ENCODE results near the gene THRB.

The THRB gene

DNA sequence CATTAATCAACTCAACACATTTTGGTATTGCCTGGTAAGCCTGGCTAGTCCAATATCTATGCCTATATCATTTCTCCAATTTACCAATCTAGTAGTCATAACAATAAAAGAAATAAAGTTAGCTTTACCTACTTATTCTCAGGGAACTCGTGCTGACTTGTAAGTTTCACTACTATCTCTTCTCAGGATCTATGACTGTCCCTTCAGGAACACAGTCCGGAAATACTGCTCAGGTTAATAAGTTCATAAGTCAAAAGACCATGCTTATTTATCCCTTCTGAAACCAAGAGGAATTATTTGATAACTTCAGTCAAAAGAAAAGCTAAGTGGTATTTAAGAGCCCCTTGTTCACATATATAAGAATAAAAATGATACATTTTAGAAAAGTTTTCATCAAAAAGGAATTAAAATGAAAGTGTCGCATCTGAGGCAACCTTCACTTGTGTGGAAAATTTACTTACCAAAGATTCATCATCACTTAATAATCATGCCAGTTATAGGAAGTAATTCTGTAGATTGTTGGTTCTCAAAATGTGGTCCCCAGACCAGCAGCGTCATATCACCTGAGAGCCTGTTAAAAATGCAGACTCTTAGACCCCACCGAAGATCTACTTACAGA is 15.5 kb upstream of the THRB start:
- TF ChIP-seq EZH2phosphoT487 (IDR thresholded peaks at IDR 0.05; ENCODE audit: borderline replicate concordance), result no peak
- TF ChIP-seq, protein P1, sequence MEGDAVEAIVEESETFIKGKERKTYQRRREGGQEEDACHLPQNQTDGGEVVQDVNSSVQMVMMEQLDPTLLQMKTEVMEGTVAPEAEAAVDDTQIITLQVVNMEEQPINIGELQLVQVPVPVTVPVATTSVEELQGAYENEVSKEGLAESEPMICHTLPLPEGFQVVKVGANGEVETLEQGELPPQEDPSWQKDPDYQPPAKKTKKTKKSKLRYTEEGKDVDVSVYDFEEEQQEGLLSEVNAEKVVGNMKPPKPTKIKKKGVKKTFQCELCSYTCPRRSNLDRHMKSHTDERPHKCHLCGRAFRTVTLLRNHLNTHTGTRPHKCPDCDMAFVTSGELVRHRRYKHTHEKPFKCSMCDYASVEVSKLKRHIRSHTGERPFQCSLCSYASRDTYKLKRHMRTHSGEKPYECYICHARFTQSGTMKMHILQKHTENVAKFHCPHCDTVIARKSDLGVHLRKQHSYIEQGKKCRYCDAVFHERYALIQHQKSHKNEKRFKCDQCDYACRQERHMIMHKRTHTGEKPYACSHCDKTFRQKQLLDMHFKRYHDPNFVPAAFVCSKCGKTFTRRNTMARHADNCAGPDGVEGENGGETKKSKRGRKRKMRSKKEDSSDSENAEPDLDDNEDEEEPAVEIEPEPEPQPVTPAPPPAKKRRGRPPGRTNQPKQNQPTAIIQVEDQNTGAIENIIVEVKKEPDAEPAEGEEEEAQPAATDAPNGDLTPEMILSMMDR (conservative IDR thresholded peaks at IDR 0.05; ENCODE audit: low read length), result no peak
- no peaks in the 10 kb centered on the region for H3K27me3 ChIP-seq (ENCODE audit: insufficient read depth, low read length, poor library complexity, severe bottlenecking)
- no peaks in the 10 kb centered on the region for H4K20me1 ChIP-seq (ENCODE audit: insufficient read depth, low read length, poor library complexity, severe bottlenecking)
- no peaks in the 10 kb centered on the region for H3K79me2 ChIP-seq (ENCODE audit: insufficient read depth, low read length)
- H3K9ac ChIP-seq (ENCODE audit: low read depth, low read length, poor library complexity, severe bottlenecking), result no peak overlapping the region
- no peak overlapping the region for H3K4me2 ChIP-seq (ENCODE audit: low read depth, low read length, poor library complexity, severe bottlenecking)
- no peak overlapping the region for H3K4me3 ChIP-seq (ENCODE audit: low read length, poor library complexity, severe bottlenecking)
- no peaks in the 10 kb centered on the region for H3K9me2 ChIP-seq (replicated peaks; ENCODE audit: low read depth, low read length)
- no peaks in the 10 kb centered on the region for H3K9me3 ChIP-seq (ENCODE audit: insufficient read depth, low read depth, low read length)
- no peak overlapping the region for H2AFZ ChIP-seq (ENCODE audit: low read length)
- no peaks in the 10 kb centered on the region for H3K36me3 ChIP-seq (ENCODE audit: insufficient read depth, low read length)
- H3F3A ChIP-seq (ENCODE audit: low read depth), result no peaks in the 10 kb centered on the region
- no peaks in the 10 kb centered on the region for H3K4me1 ChIP-seq (ENCODE audit: insufficient read depth, low read length, poor library complexity, severe bottlenecking)

DNA sequence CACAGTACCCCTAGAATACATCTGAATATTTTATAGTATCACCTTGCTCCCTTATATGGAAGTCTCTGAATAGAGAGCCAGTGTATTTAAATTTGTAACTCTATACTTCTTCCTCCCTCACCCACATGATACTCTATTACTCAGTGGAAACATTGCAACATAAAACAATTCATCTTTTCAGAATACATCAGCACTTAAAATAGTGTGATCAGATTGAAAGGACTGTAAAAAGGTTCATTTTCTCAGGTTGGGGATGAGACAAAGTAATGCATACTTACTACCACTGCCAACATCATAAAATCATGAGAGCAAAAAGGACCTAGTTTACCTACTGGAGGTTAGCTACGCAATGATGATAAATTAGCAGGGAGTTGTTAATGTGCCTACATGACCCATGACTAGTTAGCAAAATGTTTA is 13.8 kb upstream of the THRB start:
- Histone ChIP-seq H3K27me3 (ENCODE audit: insufficient read depth, low read length, poor library complexity, severe bottlenecking) (no peaks in the 10 kb centered on the region), H3K9me2 (replicated peaks; ENCODE audit: low read depth, low read length) (no peaks in the 10 kb centered on the region), H3K4me3 (ENCODE audit: low read length, poor library complexity, severe bottlenecking) (no peak overlapping the region), H3K9me3 (ENCODE audit: insufficient read depth, low read depth, low read length) (no peaks in the 10 kb centered on the region), H3K79me2 (ENCODE audit: insufficient read depth, low read length) (no peaks in the 10 kb centered on the region), H2AFZ (ENCODE audit: low read length) (no peak overlapping the region), H3K9ac (ENCODE audit: low read depth, low read length, poor library complexity, severe bottlenecking) (no peak overlapping the region), H3K4me2 (ENCODE audit: low read depth, low read length, poor library complexity, severe bottlenecking) (no peak overlapping the region), H3K4me1 (ENCODE audit: insufficient read depth, low read length, poor library complexity, severe bottlenecking) (no peaks in the 10 kb centered on the region), H3K36me3 (ENCODE audit: insufficient read depth, low read length) (no peaks in the 10 kb centered on the region), H3F3A (ENCODE audit: low read depth) (no peaks in the 10 kb centered on the region), H4K20me1 (ENCODE audit: insufficient read depth, low read length, poor library complexity, severe bottlenecking) (no peaks in the 10 kb centered on the region)
- no peak for TF ChIP-seq EZH2phosphoT487 (IDR thresholded peaks at IDR 0.05; ENCODE audit: borderline replicate concordance)
- TF ChIP-seq, protein P1 (conservative IDR thresholded peaks at IDR 0.05; ENCODE audit: low read length), result no peak

DNA sequence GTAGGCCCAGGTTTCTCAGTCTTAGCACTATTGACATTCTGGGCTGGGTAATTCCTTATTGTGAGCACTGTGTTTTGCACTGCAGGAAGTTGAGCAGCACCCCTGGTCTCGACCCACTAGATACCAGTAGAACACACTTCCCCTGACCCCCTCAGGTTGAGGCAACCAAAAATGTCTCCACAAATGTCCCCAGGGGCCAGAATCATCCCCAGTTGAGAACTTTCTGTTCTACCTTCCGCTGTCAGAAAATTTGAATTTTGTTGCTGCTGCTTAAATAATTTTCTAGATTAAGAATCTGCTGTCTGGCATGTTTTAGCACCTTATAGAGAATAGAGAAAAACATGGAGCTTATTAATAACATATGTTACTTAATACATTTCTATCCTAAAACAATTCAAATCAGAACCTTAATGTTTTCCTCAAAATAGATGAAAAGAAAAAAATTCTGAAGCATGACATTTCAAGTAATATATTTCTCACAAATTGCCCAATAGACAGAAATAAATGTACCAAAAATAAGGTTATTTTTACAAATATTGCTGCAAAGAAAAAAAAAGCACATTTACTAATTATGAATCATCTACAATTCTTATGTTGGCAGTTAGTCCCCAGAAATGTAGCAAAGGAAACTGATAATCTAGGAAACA is 13.2 kb upstream of the THRB start:
- no peaks in the 10 kb centered on the region for H3K9me3 ChIP-seq (ENCODE audit: insufficient read depth, low read depth, low read length)
- no peaks in the 10 kb centered on the region for H3K9me2 ChIP-seq (replicated peaks; ENCODE audit: low read depth, low read length)
- H3K36me3 ChIP-seq (ENCODE audit: insufficient read depth, low read length), result no peaks in the 10 kb centered on the region
- no peaks in the 10 kb centered on the region for H3F3A ChIP-seq (ENCODE audit: low read depth)
- H3K4me2 ChIP-seq (ENCODE audit: low read depth, low read length, poor library complexity, severe bottlenecking), result no peak overlapping the region
- no peak overlapping the region for H3K9ac ChIP-seq (ENCODE audit: low read depth, low read length, poor library complexity, severe bottlenecking)
- H3K4me1 ChIP-seq (ENCODE audit: insufficient read depth, low read length, poor library complexity, severe bottlenecking), result no peaks in the 10 kb centered on the region
- no peak overlapping the region for H2AFZ ChIP-seq (ENCODE audit: low read length)
- H3K79me2 ChIP-seq (ENCODE audit: insufficient read depth, low read length), result no peaks in the 10 kb centered on the region
- no peak overlapping the region for H3K4me3 ChIP-seq (ENCODE audit: low read length, poor library complexity, severe bottlenecking)
- H4K20me1 ChIP-seq (ENCODE audit: insufficient read depth, low read length, poor library complexity, severe bottlenecking), result no peaks in the 10 kb centered on the region
- no peaks in the 10 kb centered on the region for H3K27me3 ChIP-seq (ENCODE audit: insufficient read depth, low read length, poor library complexity, severe bottlenecking)
- TF ChIP-seq, protein P1 (conservative IDR thresholded peaks at IDR 0.05; ENCODE audit: low read length), result no peak
- TF ChIP-seq EZH2phosphoT487 (IDR thresholded peaks at IDR 0.05; ENCODE audit: borderline replicate concordance), result no peak

All from Loucy (cell line).